ENCODE results near the gene ALPP.
"Not testable (repeated sequence)": the region's sequence is repeated elsewhere in the genome, so short reads cannot be mapped to it uniquely, and the experiment has no call there.

Gene ALPP

DNA sequence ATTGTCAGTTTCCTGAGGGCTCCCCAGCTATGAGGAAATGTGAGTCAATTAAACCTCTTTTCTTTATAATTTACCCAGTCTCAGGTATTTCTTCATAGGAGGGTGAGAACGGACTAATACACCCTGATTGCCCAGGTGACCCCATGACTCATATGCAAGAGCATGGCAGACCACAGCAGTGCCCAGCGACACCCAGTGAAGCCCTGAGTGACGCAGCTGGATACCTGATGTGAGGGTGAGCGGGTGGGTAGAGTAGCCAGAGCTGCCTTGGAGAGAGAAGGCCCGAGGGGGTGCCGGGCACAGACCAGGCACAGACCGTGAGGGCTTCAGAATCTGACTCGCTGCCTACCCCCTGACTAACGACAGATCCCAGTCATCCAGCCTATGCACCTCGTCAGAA is 43.5 kb downstream of the ALPP start:
- DNase-seq (ENCODE audit: low spot score): no peak

DNA sequence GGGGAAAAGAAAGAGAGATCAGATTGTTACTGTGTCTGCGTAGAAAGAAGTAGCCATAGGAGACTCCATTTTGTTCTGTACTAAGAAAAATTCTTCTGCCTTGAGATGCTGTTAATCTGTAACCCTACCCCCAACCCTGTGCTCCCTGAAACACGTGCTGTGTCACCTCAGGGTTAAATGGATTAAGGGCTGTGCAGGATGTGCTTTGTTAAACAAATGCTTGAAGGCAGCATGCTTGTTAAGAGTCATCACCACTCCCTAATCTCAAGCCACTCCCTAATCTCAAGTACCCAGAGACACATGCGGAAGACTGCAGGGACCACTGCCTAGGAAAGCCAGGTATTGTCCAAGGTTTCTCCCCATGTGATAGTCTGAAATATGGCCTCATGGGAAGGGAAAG is 44.4 kb downstream of the ALPP start:
- DNase-seq (ENCODE audit: low spot score): not testable (repeated sequence)

DNA sequence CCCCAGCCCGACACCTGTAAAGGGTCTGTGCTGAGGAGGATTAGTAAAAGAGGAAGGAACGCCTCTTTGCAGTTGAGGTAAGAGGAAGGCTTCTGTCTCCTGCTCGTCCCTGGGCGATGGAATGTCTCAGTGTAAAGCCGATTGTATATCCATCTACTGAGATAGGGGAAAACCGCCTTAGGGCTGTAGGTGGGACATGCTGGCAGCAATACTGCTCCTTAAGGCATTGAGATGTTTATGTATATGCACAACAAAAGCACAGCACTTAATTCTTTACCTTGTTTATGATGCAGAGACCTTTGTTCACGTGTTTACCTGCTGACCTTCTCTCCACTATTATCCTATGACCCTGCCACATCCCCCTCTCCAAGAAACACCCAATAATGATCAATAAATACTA is 44.9 kb downstream of the ALPP start:
- DNase-seq (ENCODE audit: low spot score): not testable (repeated sequence)

DNA sequence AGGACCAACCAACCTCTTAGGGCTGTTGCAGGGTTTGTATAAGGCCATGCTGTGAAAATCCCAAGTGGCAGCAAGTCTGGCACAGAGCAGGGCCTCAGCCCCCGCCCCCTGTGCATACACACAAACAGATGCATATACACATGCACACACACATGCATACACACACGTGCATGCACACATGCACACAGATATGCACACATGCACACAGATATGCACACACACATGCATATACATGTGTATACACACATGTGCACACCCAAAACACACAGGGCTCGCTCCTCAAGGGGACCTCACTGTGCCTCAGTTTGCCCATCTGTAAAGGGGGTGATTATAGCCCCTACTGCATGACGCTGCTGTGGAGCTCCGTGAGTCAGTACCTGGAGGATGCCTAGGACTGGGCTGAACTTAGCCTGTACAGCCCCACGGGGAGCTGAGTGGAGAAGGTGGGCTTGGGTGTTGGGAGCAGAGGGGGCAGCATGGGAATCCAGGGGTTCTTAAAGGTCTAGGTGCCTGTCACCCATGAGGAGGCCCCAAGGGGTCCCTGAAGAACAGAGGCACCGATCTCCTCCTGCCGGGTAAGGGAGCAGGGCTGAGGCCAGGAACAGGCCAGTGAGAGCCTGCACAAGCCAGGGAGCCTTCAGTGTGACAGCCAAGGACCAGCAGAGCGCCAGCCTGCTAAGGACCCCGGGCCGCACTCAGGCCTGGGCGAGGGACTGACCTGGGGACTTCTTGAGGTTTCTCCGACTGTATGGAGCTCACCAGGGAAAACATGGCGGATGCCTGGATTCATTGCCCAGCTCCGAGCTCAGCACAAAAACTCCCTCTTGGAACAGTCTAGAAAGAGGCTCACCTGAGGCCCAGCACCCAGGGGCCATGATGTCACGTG is 53.4 kb downstream of the ALPP start:
- DNase-seq (ENCODE audit: low spot score): no peak

Data from COLO829 (cell line).